Neuronal stem cell (in vitro differentiated cells): ENCODE results near the gene CD276.

Experiments
- DNase-seq: peaks from one replicate; pipeline ENCODE4 v3.0.0-alpha.2; 2013; ENCODE audit warnings: low spot score
- H2AFZ ChIP-seq: one replicate; pipeline ENCODE4 v1.6.1; 2013; ENCODE audit warnings: mild to moderate bottlenecking, low read length, inconsistent platforms
- H2AK5ac ChIP-seq: 2 replicates; pipeline ENCODE4 v1.6.1; 2013; ENCODE audit warnings: low read depth, mild to moderate bottlenecking, inconsistent platforms, low read length, moderate library complexity, mixed read lengths
- H2BK120ac ChIP-seq: 2 replicates; pipeline ENCODE4 v1.6.1; 2013; ENCODE audit warnings: low read depth, mild to moderate bottlenecking, inconsistent platforms, low read length, moderate library complexity, mixed read lengths
- H2BK12ac ChIP-seq: one replicate; pipeline ENCODE4 v1.6.1; 2013; ENCODE audit warnings: low read length, inconsistent platforms
- H2BK15ac ChIP-seq: 2 replicates; pipeline ENCODE4 v1.6.1; 2013; ENCODE audit warnings: mild to moderate bottlenecking, low read length, inconsistent platforms, mixed read lengths
- H2BK5ac ChIP-seq: one replicate; pipeline ENCODE4 v1.6.1; 2013; ENCODE audit warnings: inconsistent platforms, mild to moderate bottlenecking, low read length, moderate library complexity
- H3K14ac ChIP-seq: one replicate; pipeline ENCODE4 v1.6.1; 2013; ENCODE audit warnings: low read length, inconsistent platforms
- H3K18ac ChIP-seq: 2 replicates; pipeline ENCODE4 v1.6.1; 2013; ENCODE audit warnings: low read length, inconsistent platforms
- H3K23ac ChIP-seq: 2 replicates; pipeline ENCODE4 v1.6.1; 2013; ENCODE audit warnings: low read depth, mild to moderate bottlenecking, mixed read lengths, low read length, inconsistent platforms; ENCODE audit not compliant: poor library complexity
- H3K27ac ChIP-seq: replicated peaks from 3 replicates; pipeline ENCODE4 v1.5.1; 2013; ENCODE audit warnings: low read length, inconsistent platforms
- H3K27me3 ChIP-seq, 3 experiments: 2 replicates each; pipeline ENCODE4 v1.6.1; 2013; ENCODE audit warnings: low read length in 3 of 3, mild to moderate bottlenecking in 2 of 3, inconsistent platforms in 1 of 3, low read depth in 1 of 3, mixed read lengths in 1 of 3, moderate library complexity in 1 of 3; ENCODE audit not compliant: control insufficient read depth in 3 of 3, insufficient read depth in 3 of 3
- H3K36me3 ChIP-seq, 2 donors: replicated peaks in 1 of 2; 2 replicates each; pipeline ENCODE4 v1.6.1; 2013; ENCODE audit warnings: low read length in 2 of 2; ENCODE audit not compliant: control insufficient read depth in 2 of 2, insufficient read depth in 2 of 2
- H3K4ac ChIP-seq: 2 replicates; pipeline ENCODE4 v1.6.1; 2013; ENCODE audit warnings: inconsistent platforms, mild to moderate bottlenecking, low read length, moderate library complexity
- H3K4me1 ChIP-seq, 2 donors: 1 replicate in 1 of 2; 2 replicates in 1 of 2; pipeline ENCODE4 v1.6.1; 2013; ENCODE audit warnings: low read length in 2 of 2, low read depth in 1 of 2; ENCODE audit not compliant: control insufficient read depth in 2 of 2, insufficient read depth in 1 of 2
- H3K4me2 ChIP-seq: one replicate; pipeline ENCODE4 v1.6.1; 2013; ENCODE audit warnings: mild to moderate bottlenecking, low read length, inconsistent platforms; ENCODE audit not compliant: insufficient read depth, poor library complexity, severe bottlenecking
- H3K4me3 ChIP-seq, 2 donors: 2 replicates each; pipeline ENCODE4 v1.5.1; 2013; ENCODE audit warnings: low read length in 2 of 2, mild to moderate bottlenecking in 2 of 2, inconsistent platforms in 1 of 2, moderate library complexity in 1 of 2
- H3K79me1 ChIP-seq: one replicate; pipeline ENCODE4 v1.6.1; 2013; ENCODE audit warnings: low read depth, mild to moderate bottlenecking, inconsistent platforms, low read length, moderate library complexity
- H3K9ac ChIP-seq: one replicate; pipeline ENCODE4 v1.6.1; 2013; ENCODE audit warnings: mild to moderate bottlenecking, low read depth, low read length, inconsistent platforms; ENCODE audit not compliant: poor library complexity
- H3K9me3 ChIP-seq, 2 donors: replicated peaks in 1 of 2; 2 replicates each; pipeline versions ENCODE3 to v1.6.1; 2013; ENCODE audit warnings: low read length in 2 of 2, mild to moderate bottlenecking in 2 of 2, inconsistent platforms in 1 of 2, low read depth in 1 of 2, mixed read lengths in 1 of 2, moderate library complexity in 1 of 2; ENCODE audit not compliant: control insufficient read depth in 2 of 2, insufficient read depth in 1 of 2
- H4K8ac ChIP-seq: one replicate; pipeline ENCODE4 v1.6.1; 2013; ENCODE audit warnings: low read depth, mild to moderate bottlenecking, inconsistent platforms, low read length, moderate library complexity
- H4K91ac ChIP-seq: one replicate; pipeline ENCODE4 v1.6.1; 2013; ENCODE audit warnings: low read length, low read depth, mild to moderate bottlenecking, inconsistent platforms; ENCODE audit not compliant: poor library complexity
- WGBS, 2 donors: extraction: QIAGEN DNeasy Blood & Tissue Kit; methylation state at CpG; one replicate each; pipeline ENCODE4 v1.1.7; 2013; ENCODE audit warnings: missing lambda C conversion rate in 2 of 2, mixed read lengths in 1 of 2; ENCODE audit not compliant: insufficient read length in 2 of 2, insufficient replicate concordance in 1 of 2; ENCODE audit errors: extremely low coverage in 2 of 2; 5-methylcytosine and 5-hydroxymethylcytosine counted together

The CD276 gene

DNA sequence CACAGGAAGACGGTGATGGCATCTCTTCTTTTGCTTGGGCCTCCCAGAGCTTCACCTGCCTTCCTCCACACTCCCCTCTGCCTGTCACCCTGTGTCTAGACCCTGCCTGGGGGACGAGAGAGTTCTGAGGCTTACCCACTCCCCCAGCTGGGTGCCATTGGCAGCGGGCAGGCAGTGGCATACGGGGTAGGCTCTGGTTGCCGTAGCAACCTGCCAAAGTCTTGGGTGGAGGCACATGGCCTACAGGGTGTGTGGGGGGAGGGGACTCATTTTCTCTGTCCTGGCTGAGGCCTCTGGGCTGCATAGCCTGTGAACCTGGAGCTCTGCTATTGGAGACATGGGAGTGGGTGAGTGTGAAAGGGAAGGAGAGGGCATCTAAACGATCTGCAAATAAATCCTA, 64.5 kb downstream of the CD276 start:
- Histone ChIP-seq H3K4me1 (peaks cover 26 to 41% of the 10 kb centered on the region in 2 donors), H3K79me1 (no peaks in the 10 kb centered on the region), H2BK120ac (no peak overlapping the region), H3K36me3 (no peaks in the 10 kb centered on the region), H3K27ac (no peak overlapping the region), H3K4me2 (no peak overlapping the region), H3K27me3 (peaks cover 0 to 13% (median 9%) of the 10 kb centered on the region in 3 experiments), H2AK5ac (peak overlapping the region; percentile 6), H3K14ac (no peak overlapping the region), H4K91ac (no peak overlapping the region), H4K8ac (no peak overlapping the region), H2BK12ac (no peak overlapping the region), H3K4ac (no peak overlapping the region), H3K9me3 (no peaks in the 10 kb centered on the region), H2BK5ac (no peak overlapping the region), H3K9ac (no peak overlapping the region), H3K4me3 (no peak overlapping the region), H3K18ac (peak overlapping the region; percentile 67), H2AFZ (no peak overlapping the region), H3K23ac (no peak overlapping the region), H2BK15ac (no peak overlapping the region)
- no CpG with 5 or more reads among the region's 6 CpGs for WGBS, 2 donors
- DNase-seq = no peak

- no CpG with 5 or more reads among the region's 5 CpGs for WGBS, 2 donors
- H2BK12ac ChIP-seq = no peak overlapping the region
- no peaks in the 10 kb centered on the region for H3K36me3 ChIP-seq
- no peak overlapping the region for H2BK120ac ChIP-seq
- H3K23ac ChIP-seq = no peak overlapping the region
- H3K18ac ChIP-seq = no peak overlapping the region
- peaks cover 0 to 21% (median 9%) of the 10 kb centered on the region in 3 experiments for H3K27me3 ChIP-seq
- H3K4me3 ChIP-seq = no peak overlapping the region
- H4K91ac ChIP-seq = no peak overlapping the region
- H3K4ac ChIP-seq = no peak overlapping the region
- H3K9ac ChIP-seq = peak overlapping the region; percentile 1
- H3K4me1 ChIP-seq = peaks cover 24 to 44% of the 10 kb centered on the region in 2 donors
- H4K8ac ChIP-seq = no peak overlapping the region
- H2AFZ ChIP-seq = no peak overlapping the region
- no peak overlapping the region for H3K14ac ChIP-seq
- no peaks in the 10 kb centered on the region for H3K9me3 ChIP-seq
- no peaks in the 10 kb centered on the region for H3K79me1 ChIP-seq
- no peak for DNase-seq
- H3K27ac ChIP-seq = no peak overlapping the region
- no peak overlapping the region for H2BK15ac ChIP-seq
- no peak overlapping the region for H2BK5ac ChIP-seq
- H3K4me2 ChIP-seq = no peak overlapping the region
- H2AK5ac ChIP-seq = no peak overlapping the region
Observed at GRCh38 chr15:73749533-73749932, 65.3 kb downstream of the CD276 start.

- Histone ChIP-seq H3K79me1 (no peaks in the 10 kb centered on the region), H3K4me1 (peaks cover 24 to 44% of the 10 kb centered on the region in 2 donors), H3K4me2 (no peak overlapping the region), H2BK12ac (no peak overlapping the region), H3K18ac (no peak overlapping the region), H3K27ac (no peak overlapping the region), H3K27me3 (peaks cover 0 to 24% (median 9%) of the 10 kb centered on the region in 3 experiments), H3K23ac (no peak overlapping the region), H4K91ac (no peak overlapping the region), H2AK5ac (no peak overlapping the region), H3K9ac (peak overlapping the region; percentile 1), H2BK5ac (no peak overlapping the region), H3K14ac (no peak overlapping the region), H3K9me3 (no peaks in the 10 kb centered on the region), H4K8ac (no peak overlapping the region), H2BK120ac (no peak overlapping the region), H3K4ac (no peak overlapping the region), H3K36me3 (no peaks in the 10 kb centered on the region), H3K4me3 (no peak overlapping the region), H2BK15ac (no peak overlapping the region), H2AFZ (no peak overlapping the region)
- no peak for DNase-seq
- no CpG with 5 or more reads among the region's 5 CpGs for WGBS, 2 donors
Observed at GRCh38 chr15:73749971-73750370, 65.8 kb downstream of the CD276 start.

- no peak for DNase-seq
- Histone ChIP-seq H3K4me1 (peaks cover 24 to 41% of the 10 kb centered on the region in 2 donors), H3K18ac (no peak overlapping the region), H2BK120ac (no peak overlapping the region), H3K27me3 (peaks cover 0 to 24% (median 9%) of the 10 kb centered on the region in 3 experiments), H4K91ac (no peak overlapping the region), H4K8ac (no peak overlapping the region), H2BK5ac (no peak overlapping the region), H3K23ac (no peak overlapping the region), H3K9me3 (no peaks in the 10 kb centered on the region), H3K79me1 (no peaks in the 10 kb centered on the region), H3K4ac (no peak overlapping the region), H2BK12ac (peak overlapping the region; percentile 82), H2AK5ac (peak overlapping the region; percentile 13), H3K36me3 (no peaks in the 10 kb centered on the region), H3K27ac (no peak overlapping the region), H3K4me2 (no peak overlapping the region), H3K9ac (no peak overlapping the region), H2AFZ (no peak overlapping the region), H2BK15ac (no peak overlapping the region), H3K14ac (no peak overlapping the region), H3K4me3 (no peak overlapping the region)
- WGBS, 2 donors = no CpG with 5 or more reads among the region's 4 CpGs
Observed at GRCh38 chr15:73750438-73750837, 66.3 kb downstream of the CD276 start.
